ENCODE results near the gene PRDM16. TPM values are rescaled to one million over a fixed set of nuclear protein-coding genes. Genes with fewer than 3 reads are reported as not detected.

The PRDM16 gene
- total and polyA plus RNA-seq, 2 of the 8 experiments (the other 6 are each of a cell fraction or from before 2014, with no cell fraction given), result 0.39 to 0.43 TPM

DNA sequence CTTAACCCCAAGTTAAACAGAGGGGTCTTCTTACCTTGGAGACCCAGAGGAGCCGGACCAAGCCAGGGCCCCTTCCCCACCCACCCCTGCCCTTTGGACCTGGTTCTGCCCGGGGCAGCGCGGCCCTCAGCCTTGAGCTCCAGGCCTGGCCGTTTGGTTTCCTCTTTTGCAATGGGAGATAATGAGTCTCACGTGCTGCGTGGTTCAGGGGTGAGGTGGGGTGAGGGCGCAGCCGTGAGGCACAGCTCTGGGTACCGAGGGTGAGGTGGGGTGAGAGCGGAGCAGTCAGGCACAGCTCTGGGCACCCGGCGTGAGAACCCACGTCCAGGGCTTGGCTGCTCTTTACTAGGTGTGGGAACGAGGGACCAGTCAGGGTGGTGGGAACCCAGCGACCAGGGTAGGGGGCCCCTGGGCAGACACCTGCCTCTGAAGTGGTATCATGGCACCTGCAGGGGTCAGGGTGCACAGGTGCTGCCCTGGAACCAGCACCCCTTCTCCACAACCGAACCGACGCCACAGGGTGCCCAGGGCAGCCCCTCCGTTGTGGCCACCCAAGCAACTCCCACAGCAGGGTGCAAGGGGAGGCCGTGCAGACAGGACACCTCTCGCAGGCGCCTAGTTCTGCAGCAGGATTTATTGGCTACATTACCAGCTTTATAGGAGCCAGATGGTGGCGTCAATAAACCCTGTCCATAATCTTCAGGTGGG, 182.2 kb downstream of the PRDM16 start:
- Histone ChIP-seq H3K56ac (replicated peaks; ENCODE audit: insufficient read length, low read depth, low read length) (no peak overlapping the region), H3K27me3 (replicated peaks in 1 of 4; ENCODE audit: control insufficient read depth in 3 of 4, extremely low read depth in 1 of 4, insufficient read depth in 3 of 4, low read length in 3 of 4) (peaks cover 0 to 14% (median 7%) of the 10 kb centered on the region in 4 experiments; a peak in 4 of 7 replicates), H2BK20ac (ENCODE audit: low read length) (no peak overlapping the region), H2BK15ac (ENCODE audit: low read length) (no peak overlapping the region), H3K79me2 (ENCODE audit: control insufficient read depth in 1 of 2, insufficient read depth in 2 of 2, low read length in 2 of 2) (no peaks in the 10 kb centered on the region), H3K14ac (ENCODE audit: insufficient read length) (no peak overlapping the region), H4K91ac (replicated peaks; ENCODE audit: insufficient read length, low read length) (no peak overlapping the region), H3K4ac (replicated peaks; ENCODE audit: insufficient read length, low read depth, low read length) (no peak overlapping the region), H4K8ac (ENCODE audit: extremely low read depth, insufficient read depth, low read length) (no peak overlapping the region), H4K20me1 (replicated peaks in 1 of 2; ENCODE audit: control insufficient read depth in 1 of 2, insufficient read depth in 2 of 2, low read length in 2 of 2) (no peaks in the 10 kb centered on the region), H3K79me1 (ENCODE audit: low read depth, low read length) (no peaks in the 10 kb centered on the region), H4K5ac (ENCODE audit: insufficient read length, low read depth, low read length) (no peak overlapping the region), H2AK5ac (ENCODE audit: low read depth, low read length) (no peak overlapping the region), H3K18ac (ENCODE audit: extremely low read depth, low read length) (no peak overlapping the region), H3K27ac (ENCODE audit: low read depth, low read length) (no peak overlapping the region), H3K4me3 (ENCODE audit: extremely low read depth in 1 of 4, insufficient read depth in 2 of 4, low read depth in 3 of 4, low read length in 4 of 4) (no peak overlapping the region), H2BK5ac (ENCODE audit: low read depth, low read length) (no peak overlapping the region), H3K23me2 (ENCODE audit: low read depth, low read length) (no peaks in the 10 kb centered on the region), H3K4me1 (replicated peaks in 1 of 4; ENCODE audit: control insufficient read depth in 3 of 4, insufficient read depth in 4 of 4, low read length in 3 of 4) (peaks cover 0 to 5% (median 0%) of the 10 kb centered on the region in 4 experiments; a peak in 1 of 7 replicates), H2BK12ac (ENCODE audit: low read depth, low read length) (no peak overlapping the region), H2BK120ac (replicated peaks; ENCODE audit: low read depth, low read length) (no peak overlapping the region), H3K9ac (replicated peaks in 1 of 4; ENCODE audit: extremely low read depth in 1 of 4, low read depth in 3 of 4, low read length in 3 of 4) (no peak overlapping the region), H3K9me3 (ENCODE audit: insufficient read depth in 2 of 2, low read depth in 1 of 2, low read length in 1 of 2) (peaks cover 0 to 10% of the 10 kb centered on the region in 2 experiments; a peak in 1 of 4 replicates), H2AFZ (ENCODE audit: low read length) (no peak overlapping the region), H3K36me3 (ENCODE audit: control insufficient read depth in 2 of 4, insufficient read depth in 4 of 4, low read length in 3 of 4) (no peaks in the 10 kb centered on the region), H3K4me2 (ENCODE audit: insufficient read depth in 1 of 2, low read depth in 2 of 2, low read length in 2 of 2) (no peak overlapping the region), H3K23ac (ENCODE audit: insufficient read length) (no peak overlapping the region)
- FAIRE-seq, result no peak
- WGBS, 2 experiments (ENCODE audit: extremely low coverage in 1 of 2, insufficient coverage in 1 of 2, insufficient read length in 1 of 2, insufficient replicate concordance in 2 of 2, low coverage in 1 of 2, low lambda C conversion rate in 2 of 2, missing lambda C conversion rate in 1 of 2), result 81% methylated on average over 18 of the region's 24 CpGs; no CpG with 5 or more reads in 1 of the 2 experiments
- TF ChIP-seq PHF8 (conservative IDR thresholded peaks at IDR 0.05; ENCODE audit: low read depth, low read length) (no peak), SP1 (IDR thresholded peaks at IDR 0.05; ENCODE audit: low read depth, low read length) (no peak), POU5F1 (IDR thresholded peaks at IDR 0.05; ENCODE audit: low read depth, low read length) (no peak)
- ChIA-PET CTCF (ENCODE audit: partially characterized antibody) (interaction anchor here (1.6 to 1.7 kb wide), 2 partner anchors 31 to 33 kb away, joined by 3 to 4 read pairs; no protein-coding TSS in a partner anchor), POLR2A (ENCODE audit: partially characterized antibody) (no interaction called here)
- no peak for DNase-seq (ENCODE audit: low read depth in 1 of 2, low spot score in 2 of 2)

Data from H1 (cell line).